ENCODE results near the gene NFS1.

NFS1 gene

GRCh38 chr20:35702824-35703695 lies 3.9 kb upstream of the NFS1 start:
- H3K27me3 Mint-ChIP-seq (ENCODE audit: low read depth, poor library complexity), result no peaks in the 10 kb centered on the region
- no peak overlapping the region for H3K4me3 Mint-ChIP-seq
- H3K4me1 Mint-ChIP-seq, result peaks cover 23% of the 10 kb centered on the region
- TF ChIP-seq, protein P1, sequence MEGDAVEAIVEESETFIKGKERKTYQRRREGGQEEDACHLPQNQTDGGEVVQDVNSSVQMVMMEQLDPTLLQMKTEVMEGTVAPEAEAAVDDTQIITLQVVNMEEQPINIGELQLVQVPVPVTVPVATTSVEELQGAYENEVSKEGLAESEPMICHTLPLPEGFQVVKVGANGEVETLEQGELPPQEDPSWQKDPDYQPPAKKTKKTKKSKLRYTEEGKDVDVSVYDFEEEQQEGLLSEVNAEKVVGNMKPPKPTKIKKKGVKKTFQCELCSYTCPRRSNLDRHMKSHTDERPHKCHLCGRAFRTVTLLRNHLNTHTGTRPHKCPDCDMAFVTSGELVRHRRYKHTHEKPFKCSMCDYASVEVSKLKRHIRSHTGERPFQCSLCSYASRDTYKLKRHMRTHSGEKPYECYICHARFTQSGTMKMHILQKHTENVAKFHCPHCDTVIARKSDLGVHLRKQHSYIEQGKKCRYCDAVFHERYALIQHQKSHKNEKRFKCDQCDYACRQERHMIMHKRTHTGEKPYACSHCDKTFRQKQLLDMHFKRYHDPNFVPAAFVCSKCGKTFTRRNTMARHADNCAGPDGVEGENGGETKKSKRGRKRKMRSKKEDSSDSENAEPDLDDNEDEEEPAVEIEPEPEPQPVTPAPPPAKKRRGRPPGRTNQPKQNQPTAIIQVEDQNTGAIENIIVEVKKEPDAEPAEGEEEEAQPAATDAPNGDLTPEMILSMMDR (IDR thresholded peaks at IDR 0.05), result no peak
- no peak for DNase-seq
- no peaks in the 10 kb centered on the region for H3K9me3 Mint-ChIP-seq
- peaks cover 45% of the 10 kb centered on the region for H3K36me3 Mint-ChIP-seq (ENCODE audit: low read depth)
- H3K27ac Mint-ChIP-seq, result peak overlapping the region; percentile 94

DNA sequence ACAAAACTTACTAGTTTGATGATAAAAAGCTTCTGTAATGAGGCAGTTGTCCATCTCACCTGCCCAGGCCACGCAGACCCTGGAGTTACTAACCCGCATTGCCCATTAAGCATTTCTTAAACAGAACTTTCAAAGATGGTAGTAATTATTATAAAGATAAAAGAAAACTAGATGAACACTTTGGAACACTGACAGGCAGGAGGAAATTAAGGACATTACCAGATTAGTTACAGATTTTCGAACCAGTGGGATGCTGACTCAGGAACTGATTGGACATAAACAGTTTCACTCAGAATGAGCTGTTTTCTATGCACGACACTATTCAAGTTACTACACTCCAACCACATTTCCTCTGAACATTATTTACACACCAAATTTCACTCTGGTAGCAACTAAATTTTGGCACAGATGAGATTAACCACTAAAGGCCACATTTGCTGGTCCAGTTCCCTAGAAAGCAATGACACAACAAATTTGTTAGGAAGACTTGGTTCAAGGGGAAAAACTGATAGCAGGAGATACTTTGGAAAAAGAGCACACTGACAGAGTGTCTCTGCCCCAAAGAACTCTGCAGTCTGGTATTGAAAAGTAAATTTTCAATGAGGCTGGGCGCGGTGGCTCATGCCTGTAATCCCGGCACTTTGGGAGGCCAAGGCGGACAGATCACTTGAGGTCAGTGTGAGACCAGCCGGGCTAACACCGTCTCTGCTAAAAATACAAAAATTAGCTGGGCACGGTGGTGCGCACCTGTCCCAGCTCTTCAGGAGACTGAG lies 3.1 kb upstream of the NFS1 start:
- DNase-seq, result no peak
- peak overlapping the region; percentile 17 for H3K4me3 Mint-ChIP-seq
- TF ChIP-seq, protein P1 (IDR thresholded peaks at IDR 0.05), result no peak
- peaks cover 31% of the 10 kb centered on the region for H3K4me1 Mint-ChIP-seq
- no peaks in the 10 kb centered on the region for H3K27me3 Mint-ChIP-seq (ENCODE audit: low read depth, poor library complexity)
- H3K36me3 Mint-ChIP-seq (ENCODE audit: low read depth), result peaks cover 45% of the 10 kb centered on the region
- H3K27ac Mint-ChIP-seq, result peak overlapping the region; percentile 94
- H3K9me3 Mint-ChIP-seq, result no peaks in the 10 kb centered on the region

DNA sequence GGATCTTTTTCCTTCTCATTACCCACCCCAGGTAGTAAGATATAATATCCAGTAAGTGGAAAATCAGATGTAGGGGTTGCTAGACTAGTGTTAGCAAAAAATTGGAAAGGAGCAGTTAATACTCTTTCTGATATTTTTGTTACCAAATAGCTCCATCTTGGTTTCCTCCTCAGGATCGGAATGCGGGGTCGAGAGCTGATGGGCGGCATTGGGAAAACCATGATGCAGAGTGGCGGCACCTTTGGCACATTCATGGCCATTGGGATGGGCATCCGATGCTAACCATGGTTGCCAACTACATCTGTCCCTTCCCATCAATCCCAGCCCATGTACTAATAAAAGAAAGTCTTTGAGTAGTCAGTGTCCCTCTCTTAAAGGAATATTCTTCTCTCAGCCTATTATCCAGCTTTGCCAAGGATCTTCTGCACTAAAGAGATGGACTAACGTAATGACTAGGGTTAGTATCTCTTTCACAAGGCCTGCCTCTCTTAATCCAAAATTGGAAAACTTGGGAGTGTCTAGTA lies 1.5 kb upstream of the NFS1 start:
- TF ChIP-seq, protein P1 (IDR thresholded peaks at IDR 0.05), result no peak
- peak overlapping the region; percentile 98 for H3K27ac Mint-ChIP-seq
- no peak for DNase-seq
- H3K27me3 Mint-ChIP-seq (ENCODE audit: low read depth, poor library complexity), result no peaks in the 10 kb centered on the region
- H3K9me3 Mint-ChIP-seq, result no peaks in the 10 kb centered on the region
- peak overlapping the region; percentile 96 for H3K4me3 Mint-ChIP-seq
- peaks cover 32% of the 10 kb centered on the region for H3K4me1 Mint-ChIP-seq
- peaks cover 35% of the 10 kb centered on the region for H3K36me3 Mint-ChIP-seq (ENCODE audit: low read depth)

DNA sequence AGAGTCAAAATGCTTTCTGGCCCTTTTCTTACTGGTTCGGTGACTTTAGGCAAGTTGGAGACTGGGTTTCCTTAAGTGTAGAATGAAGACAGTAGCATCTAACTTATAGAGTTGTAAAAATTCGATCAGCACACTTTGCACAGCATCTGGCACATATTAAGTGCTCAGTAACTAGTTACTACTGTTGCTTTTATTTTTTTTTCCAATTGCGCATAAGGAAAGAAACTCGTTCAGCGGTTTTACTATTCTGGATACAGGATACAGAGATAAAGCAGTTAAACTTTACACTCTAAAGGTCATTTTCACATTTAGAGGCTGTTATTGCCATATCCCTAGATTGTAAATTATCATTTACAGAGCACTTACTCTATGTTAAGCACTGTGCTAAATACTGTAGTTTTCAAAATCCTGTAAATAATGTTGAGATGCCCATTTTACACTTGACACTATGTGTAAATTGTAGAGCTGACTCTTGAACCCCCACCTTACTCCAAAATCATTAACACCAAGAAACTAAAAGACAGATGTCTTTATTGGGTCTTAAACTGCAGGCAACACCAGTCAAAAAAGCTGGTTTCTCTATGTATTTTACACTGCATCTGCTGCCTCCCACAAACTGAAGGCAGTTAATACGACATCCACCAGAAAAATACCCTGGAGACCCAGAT lies 939 bp upstream of the NFS1 start:
- Mint-ChIP-seq H3K4me3 (peak overlapping the region; percentile 96), H3K4me1 (peaks cover 32% of the 10 kb centered on the region), H3K9me3 (no peaks in the 10 kb centered on the region), H3K36me3 (ENCODE audit: low read depth) (peaks cover 35% of the 10 kb centered on the region), H3K27ac (peak overlapping the region; percentile 98), H3K27me3 (ENCODE audit: low read depth, poor library complexity) (no peaks in the 10 kb centered on the region)
- DNase-seq, result no peak
- TF ChIP-seq, protein P1 (IDR thresholded peaks at IDR 0.05), result no peak

DNA sequence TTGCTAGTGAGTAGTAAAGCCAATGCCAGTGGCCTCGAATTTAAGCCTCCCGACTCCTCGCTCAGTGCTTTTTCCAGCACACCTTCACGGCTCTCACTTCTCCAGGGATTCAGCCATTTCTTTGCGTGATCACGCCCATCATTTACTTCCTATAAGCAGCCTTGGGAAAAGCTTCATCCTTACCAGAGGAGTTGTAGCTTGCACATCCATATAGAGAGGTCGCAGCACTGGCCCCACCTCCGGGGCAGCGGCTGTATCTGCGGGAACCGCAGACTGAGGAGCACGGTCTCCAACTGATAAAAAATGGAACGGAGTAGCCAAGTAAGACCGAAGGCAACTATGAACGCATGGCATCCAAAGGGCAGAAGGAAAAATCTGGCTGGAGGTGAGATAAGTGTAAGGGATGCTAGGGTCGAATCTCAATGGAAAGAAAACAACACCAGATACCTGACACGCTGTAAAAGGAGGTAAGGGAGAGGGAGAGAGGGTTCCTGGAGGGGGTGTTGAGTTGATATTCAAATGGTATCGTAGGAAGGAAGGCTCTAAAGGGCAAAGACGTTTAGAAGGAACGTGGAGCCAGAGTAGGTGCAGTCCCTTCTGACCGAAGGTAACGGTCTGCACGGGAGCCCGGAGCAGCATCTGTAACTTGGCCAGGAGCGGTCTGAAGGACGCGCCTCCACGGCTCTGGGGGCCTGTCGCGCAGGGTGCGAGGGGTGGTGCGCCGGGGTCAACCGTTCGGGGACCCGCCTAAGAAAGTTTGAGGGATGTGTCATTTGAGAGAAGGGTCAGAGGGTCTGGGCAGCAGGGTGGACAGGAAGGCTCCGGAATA lies 640 bp downstream of the NFS1 start:
- no peaks in the 10 kb centered on the region for H3K27me3 Mint-ChIP-seq (ENCODE audit: low read depth, poor library complexity)

More for the DNA sequence above, 640 bp downstream of the NFS1 start:
- peaks cover 32% of the 10 kb centered on the region for H3K4me1 Mint-ChIP-seq
- TF ChIP-seq, protein P1 (IDR thresholded peaks at IDR 0.05), result no peak
- DNase-seq, result peak; percentile 29
- H3K36me3 Mint-ChIP-seq (ENCODE audit: low read depth), result peaks cover 23% of the 10 kb centered on the region
- H3K4me3 Mint-ChIP-seq, result peak overlapping the region; percentile 96
- peak overlapping the region; percentile 96 for H3K27ac Mint-ChIP-seq
- no peaks in the 10 kb centered on the region for H3K9me3 Mint-ChIP-seq
